Measurements from ENCODE around the gene FLYWCH2.

Gene FLYWCH2

DNA sequence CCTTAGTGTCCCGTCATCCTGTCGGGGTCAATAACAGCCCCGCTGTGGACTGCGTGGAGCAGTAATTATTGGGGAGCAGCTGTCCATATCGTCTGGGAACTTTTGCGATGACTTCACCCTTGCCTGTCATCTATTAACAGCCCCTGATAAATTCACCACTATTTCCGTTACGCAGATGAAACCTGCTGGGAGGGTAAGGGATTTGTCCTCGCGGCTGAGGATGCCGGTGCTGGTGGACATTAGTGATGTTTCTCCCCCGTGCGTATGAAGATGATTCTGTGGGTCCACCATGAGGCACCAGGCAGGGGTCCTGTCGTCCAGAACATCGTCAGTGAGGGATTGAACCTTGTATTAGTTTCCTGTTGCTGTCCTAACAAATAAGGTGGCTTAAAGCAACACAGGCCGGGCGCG, 1.0 kb downstream of the FLYWCH2 start:
- peak in 1 of 2 experiments; percentile 6 for DNase-seq

DNA sequence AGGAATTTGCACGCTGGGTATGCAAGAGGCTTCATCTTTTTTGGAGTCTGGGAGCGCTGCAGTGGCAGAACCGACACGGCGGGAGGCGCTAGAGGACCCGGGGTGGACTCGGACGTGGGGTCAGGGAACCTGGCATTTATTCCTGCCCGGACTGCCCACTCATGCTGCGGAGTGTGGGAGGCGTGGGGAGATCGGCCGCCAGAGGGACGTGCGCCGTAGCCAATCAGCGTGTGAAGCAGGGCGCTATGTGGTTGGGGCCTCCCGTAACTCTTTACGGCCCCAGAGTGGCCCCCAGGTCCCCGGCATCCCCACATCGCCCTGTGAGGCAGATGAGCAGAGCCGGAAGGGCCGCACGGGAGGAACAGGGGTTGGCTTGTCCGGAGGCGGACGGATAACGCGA, 11.2 kb downstream of the FLYWCH2 start:
- DNase-seq = no peak

GRCh38 chr16:2895813-2896212, 12.8 kb downstream of the FLYWCH2 start:
- peak; percentile 72 to 78 for DNase-seq

GRCh38 chr16:2896480-2897010, 13.5 kb downstream of the FLYWCH2 start:
- no peak for DNase-seq

GRCh38 chr16:2897110-2897509, 14.1 kb downstream of the FLYWCH2 start:
- no peak for DNase-seq

- DNase-seq = no peak
Measured at GRCh38 chr16:2898831-2899563, 16.0 kb downstream of the FLYWCH2 start.

GRCh38 chr16:2899564-2900072, 16.6 kb downstream of the FLYWCH2 start:
- DNase-seq = no peak

DNA sequence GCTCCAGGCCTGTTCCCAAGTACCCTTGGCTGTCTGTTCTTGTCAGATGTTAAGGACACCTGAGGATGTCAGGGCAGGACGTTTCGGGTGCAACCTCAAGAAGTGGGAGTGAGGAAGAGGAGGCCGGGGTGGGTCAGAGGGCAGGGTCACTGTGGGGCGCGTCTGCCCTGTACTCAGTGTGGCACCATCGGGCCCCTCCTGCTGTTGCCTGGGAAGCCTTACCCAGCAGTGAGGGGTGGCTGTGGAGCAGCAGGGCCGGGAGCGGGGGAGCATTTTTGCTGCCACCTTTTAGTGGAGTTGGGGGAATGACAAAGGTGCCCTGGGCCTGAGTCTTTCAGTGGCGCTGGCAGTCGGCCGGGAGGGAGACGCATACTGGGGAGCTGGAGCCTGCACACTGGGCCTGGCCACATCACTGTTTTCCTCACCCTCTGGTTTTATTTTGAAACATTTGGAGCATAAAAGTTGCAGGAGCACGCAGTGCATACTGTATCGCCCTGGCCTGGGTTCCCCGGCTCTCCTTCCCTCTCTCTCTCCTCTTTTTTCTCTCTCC, 17.6 kb downstream of the FLYWCH2 start:
- no peak for DNase-seq

GRCh38 chr16:2902337-2903130, 19.5 kb downstream of the FLYWCH2 start:
- DNase-seq = no peak

- peak; percentile 71 to 82 for DNase-seq
Measured at GRCh38 chr16:2904100-2904921, 21.3 kb downstream of the FLYWCH2 start.

GRCh38 chr16:2904922-2905240, 21.9 kb downstream of the FLYWCH2 start:
- no peak for DNase-seq

DNA sequence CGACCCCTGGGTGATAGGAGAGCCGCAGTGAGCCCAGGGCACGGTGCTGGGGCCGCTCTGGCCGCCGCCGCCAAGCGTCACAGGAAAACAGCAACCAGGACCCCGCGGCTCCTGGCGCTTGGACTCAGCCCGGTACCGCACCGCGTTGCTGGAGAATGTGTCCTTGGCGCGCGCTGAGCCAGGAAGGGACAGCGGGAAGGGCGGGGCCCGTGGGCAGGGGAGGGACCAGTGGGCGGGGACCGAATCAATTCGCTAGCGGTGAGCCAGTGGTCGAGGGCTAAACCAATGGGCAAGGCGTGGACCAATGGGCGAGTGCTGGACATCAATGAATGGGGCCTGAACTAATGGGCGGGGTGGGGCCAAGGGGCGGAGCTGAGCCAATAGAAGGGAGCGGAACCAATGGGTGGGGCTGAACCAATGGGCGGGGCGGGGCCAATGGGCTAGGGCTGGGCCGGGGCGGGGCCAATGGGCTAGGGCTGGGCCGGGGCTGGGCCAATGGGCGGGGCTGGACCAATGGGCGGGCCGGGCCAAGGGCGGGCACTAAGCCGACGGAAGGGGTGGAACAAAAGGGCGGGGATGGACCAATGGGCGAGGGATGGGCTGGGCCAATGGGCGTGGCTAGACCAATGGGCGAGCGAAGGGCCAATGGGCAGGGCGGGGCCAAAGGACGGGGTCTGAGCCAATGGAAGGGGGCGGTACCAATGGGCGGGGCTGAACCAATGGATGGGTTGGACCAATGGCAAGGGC, 22.4 kb downstream of the FLYWCH2 start:
- DNase-seq = peak; percentile 96 to 97

- DNase-seq = no peak
Measured at GRCh38 chr16:2905988-2906387, 23.0 kb downstream of the FLYWCH2 start.

- peak; percentile 25 to 35 for DNase-seq
Measured at GRCh38 chr16:2907084-2907753, 24.2 kb downstream of the FLYWCH2 start.

DNA sequence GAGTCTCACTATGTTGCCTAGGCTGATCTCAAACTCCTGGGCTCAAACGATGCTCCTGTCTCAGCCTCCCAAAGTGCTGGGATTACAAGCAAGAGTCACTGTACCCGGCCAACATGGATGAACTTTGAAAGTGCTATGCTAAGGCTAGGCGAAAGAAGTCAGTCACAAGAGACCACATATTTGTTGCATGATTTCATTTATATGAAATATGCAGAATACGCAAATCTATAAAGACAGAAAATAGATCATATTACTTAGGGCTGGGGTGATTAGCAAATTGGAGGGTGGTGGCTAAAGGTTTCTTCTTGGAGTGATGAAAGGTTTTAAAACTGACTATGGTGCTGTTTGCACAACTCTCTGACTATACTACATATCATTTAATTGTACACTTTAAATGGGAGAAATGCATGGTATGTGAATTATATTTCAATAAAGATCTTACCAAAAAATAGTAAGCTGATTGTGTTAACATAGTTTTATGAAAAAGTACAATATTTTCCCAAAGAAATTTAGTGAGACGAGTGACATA, 27.5 kb downstream of the FLYWCH2 start:
- no peak for DNase-seq

DNA sequence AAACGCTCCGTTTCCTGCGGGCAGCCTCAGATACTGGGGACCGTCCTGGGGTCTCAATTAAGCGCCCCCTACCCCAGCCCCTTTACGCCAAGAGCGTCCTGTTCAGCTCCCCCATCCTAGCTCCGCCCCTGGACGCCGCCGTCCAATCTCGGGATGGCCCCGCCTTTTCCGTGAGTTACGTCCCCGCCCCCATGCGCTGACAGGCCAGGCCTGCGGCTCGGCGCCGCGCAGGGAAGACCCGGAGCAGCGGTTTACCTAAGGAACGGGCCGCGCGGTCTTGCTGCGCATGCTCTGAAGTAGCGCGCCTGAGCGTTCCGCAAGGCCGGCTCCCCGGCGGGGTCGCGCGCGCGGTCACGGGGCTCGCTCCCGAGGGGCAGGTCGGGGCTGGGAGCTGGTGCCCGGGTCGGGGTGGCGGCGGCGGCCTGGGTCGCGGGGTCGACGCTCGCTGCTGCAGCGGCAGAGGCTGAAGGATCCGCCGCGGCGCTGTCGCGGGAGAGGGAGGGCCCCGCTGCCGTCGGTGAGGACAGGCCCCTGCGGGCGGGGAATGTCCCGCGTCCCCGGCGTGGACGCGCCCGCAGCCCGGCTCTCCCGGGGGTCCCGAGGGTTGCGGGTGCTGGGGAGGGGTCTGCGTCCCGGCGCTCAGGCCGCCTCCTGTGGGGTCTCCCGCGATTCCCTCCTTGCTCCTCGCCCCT, 28.8 kb downstream of the FLYWCH2 start, which contains the start of gene FLYWCH1:
FLYWCH1 (plus strand) TSS at position 294 of the 692 bp plus-strand sequence. CDS start 17,755 bp downstream, outside the sequence.
- peak; percentile 97 to 98 for DNase-seq

- peak in 1 of 2 experiments; percentile 15 for DNase-seq
Measured at GRCh38 chr16:2912330-2913199, 29.6 kb downstream of the FLYWCH2 start.

- no peak for DNase-seq
Measured at GRCh38 chr16:2913603-2914002, 30.6 kb downstream of the FLYWCH2 start.

- DNase-seq = no peak
Measured at GRCh38 chr16:2914233-2914632, 31.2 kb downstream of the FLYWCH2 start.

Measured in SHP77 (cell line).